Measurements from ENCODE around the gene NT5M. TPM values are rescaled to one million over a fixed set of nuclear protein-coding genes. Genes with fewer than 3 reads are reported as not detected.

The NT5M gene
- total RNA-seq: 1.5 and 7.5 TPM in 2 replicates

DNA sequence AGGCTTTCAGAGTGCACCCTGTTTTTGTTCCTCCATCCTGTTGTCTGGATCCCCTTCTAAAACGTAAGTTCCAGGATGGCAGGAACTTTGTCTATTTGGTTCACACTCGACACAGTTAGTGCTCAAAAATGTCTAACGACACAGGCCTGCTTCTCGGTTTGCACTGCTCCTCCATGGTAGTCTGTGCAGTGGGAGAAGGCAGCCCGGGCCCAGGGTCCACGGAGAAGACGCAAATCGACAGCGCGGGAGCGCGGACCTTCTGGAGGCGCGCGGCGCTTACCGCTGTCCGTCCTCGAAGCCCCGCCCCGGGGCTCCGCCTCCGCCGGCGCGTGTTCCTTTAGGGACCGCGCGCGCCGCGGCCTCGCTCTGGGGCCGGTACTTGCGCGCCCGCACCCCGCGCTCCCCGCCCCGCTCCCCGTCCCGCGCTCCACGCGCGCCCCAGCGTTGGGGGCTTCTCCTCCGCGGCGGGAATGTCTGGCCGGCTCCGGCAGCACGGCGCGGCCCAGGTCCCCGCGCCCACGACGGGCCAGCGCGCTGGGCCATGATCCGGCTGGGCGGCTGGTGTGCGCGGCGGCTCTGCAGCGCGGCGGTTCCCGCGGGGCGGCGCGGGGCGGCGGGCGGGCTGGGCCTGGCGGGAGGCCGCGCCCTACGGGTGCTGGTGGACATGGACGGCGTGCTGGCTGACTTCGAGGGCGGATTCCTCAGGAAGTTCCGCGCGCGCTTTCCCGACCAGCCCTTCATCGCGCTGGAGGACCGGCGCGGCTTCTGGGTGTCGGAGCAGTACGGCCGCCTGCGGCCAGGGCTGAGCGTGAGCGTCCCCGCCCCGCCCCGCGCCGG lies at the start of gene NT5M:
NT5M (plus strand) TSS at position 364 of the 837 bp plus-strand sequence; CDS start at position 542, 178 bp downstream.

DNA sequence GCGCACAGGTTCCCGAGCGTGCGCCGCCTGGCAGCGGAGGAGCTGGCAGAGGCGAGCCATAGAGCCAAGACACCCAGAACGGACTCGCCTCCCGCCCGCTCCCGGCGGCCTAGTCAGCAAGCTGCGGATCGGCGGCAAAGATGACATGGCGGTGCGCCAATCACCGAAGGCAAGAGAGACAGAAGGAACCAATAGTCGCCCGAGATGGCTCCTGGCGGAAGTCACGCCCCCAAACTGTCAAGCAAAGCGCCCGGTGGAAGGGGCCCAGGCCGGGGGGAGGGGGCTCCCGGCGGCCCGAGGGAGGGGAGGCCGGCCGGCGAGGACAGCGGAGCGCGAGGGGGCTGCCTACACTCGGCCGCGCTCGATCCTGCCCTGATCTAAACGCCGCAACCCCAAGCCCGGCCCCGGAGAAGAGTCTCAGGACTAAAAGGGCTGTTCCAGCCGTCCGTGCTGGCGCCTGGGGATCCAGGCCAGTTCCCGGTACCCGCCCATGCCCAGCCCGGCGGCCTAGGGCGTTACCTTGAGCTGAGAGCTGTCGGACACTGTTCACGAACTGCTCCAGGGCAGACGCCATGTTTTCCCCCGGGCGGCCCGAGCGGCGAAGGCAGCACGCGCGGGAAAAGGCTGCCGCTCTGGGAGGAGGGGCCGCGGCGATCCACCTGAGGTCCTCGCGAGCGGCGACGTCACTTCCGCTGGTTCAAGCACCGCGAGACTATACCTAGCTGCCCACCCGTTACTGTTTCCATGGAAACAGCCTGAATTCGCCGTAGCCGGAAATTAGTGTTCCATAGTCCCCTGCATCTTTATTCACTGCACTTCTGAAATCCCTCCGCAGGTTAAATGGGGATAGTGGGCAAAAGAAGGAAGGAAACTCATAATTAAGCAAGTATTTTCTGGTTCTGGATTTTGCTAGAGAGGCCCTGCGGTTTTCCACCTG lies 22.3 kb upstream of the NT5M start, which contains the start of gene COPS3:
COPS3 (minus strand) TSS at position 634 of the 937 bp plus-strand sequence; CDS start at position 574, 60 bp downstream.

Other genes with a start within 250 kb of the NT5M start
- 1.4 and 3.6 TPM in 2 replicates for gene PLD6, start 97.0 kb upstream of the NT5M start, total RNA-seq
- gene FLCN, start 66.2 kb upstream of the NT5M start, total RNA-seq: 36.0 and 52.5 TPM in 2 replicates
- 74.0 and 83.3 TPM in 2 replicates for gene COPS3, start 22.1 kb upstream of the NT5M start, total RNA-seq
- gene MED9, start 173.6 kb downstream of the NT5M start, total RNA-seq: 7.0 and 13.2 TPM in 2 replicates
- 3.6 TPM in 1 of 2 replicates, not detected in the other for gene RASD1, start 193.0 kb downstream of the NT5M start, total RNA-seq

Measured in tracheal epithelial cell (primary cell).